T-helper 2 cell treated with Interferon-gamma antibody and Interleukin-4, amounts not matched to agents 5 μg/mL and 100 μg/mL, for 36 hours (primary cell): ENCODE measurements around the gene LRRC7.

Source experiments
- DNase-seq: peaks from one replicate; pipeline ENCODE4 v3.0.0; 2021; ENCODE audit warnings: low spot score
- H3K27ac Mint-ChIP-seq: one replicate; pipeline ENCODE4 v1.8.0; 2021; ENCODE audit warnings: mild to moderate bottlenecking, mixed read lengths
- H3K27me3 Mint-ChIP-seq: one replicate; pipeline ENCODE4 v1.8.0; 2021; ENCODE audit warnings: low read depth, mixed read lengths
- H3K36me3 Mint-ChIP-seq: one replicate; pipeline ENCODE4 v1.8.0; 2021; ENCODE audit warnings: low read depth, mixed read lengths
- H3K4me1 Mint-ChIP-seq: one replicate; pipeline ENCODE4 v1.8.0; 2021; ENCODE audit warnings: low read depth, mixed read lengths
- H3K4me3 Mint-ChIP-seq: one replicate; pipeline ENCODE4 v1.8.0; 2022; ENCODE audit warnings: mild to moderate bottlenecking, moderate library complexity, mixed read lengths
- H3K9me3 Mint-ChIP-seq: one replicate; pipeline ENCODE4 v1.8.0; 2021; ENCODE audit warnings: mixed read lengths

LRRC7 gene

GRCh38 chr1:69568421-69569174 lies 876 bp downstream of the LRRC7 start:
- Mint-ChIP-seq H3K4me3 (peak overlapping the region; percentile 68), H3K27ac (no peak overlapping the region), H3K4me1 (peaks cover 8% of the 10 kb centered on the region), H3K36me3 (no peaks in the 10 kb centered on the region), H3K27me3 (peaks cover 48% of the 10 kb centered on the region), H3K9me3 (no peaks in the 10 kb centered on the region)
- DNase-seq = no peak

DNA sequence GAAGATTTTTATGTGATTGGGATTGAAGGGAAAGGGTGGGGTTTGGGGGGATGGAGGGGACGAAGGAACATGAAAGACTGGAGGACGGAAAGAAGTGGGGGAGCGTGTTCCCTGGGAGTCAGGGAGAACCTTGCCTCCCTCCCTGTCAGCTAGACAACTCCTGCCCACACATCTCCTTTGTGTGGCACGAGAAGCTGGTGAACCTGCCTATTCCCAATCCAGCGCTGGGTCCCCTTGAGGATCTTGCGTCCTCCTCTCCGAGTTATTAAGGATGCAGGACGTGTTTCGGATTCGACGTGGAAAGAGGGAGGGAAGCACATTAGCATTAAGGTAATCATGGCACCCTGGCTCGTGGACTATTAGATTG lies 1.4 kb downstream of the LRRC7 start:
- Mint-ChIP-seq H3K4me3 (peak overlapping the region; percentile 8), H3K9me3 (no peaks in the 10 kb centered on the region), H3K27me3 (peaks cover 48% of the 10 kb centered on the region), H3K36me3 (no peaks in the 10 kb centered on the region), H3K4me1 (peaks cover 8% of the 10 kb centered on the region), H3K27ac (no peak overlapping the region)
- no peak for DNase-seq

DNA sequence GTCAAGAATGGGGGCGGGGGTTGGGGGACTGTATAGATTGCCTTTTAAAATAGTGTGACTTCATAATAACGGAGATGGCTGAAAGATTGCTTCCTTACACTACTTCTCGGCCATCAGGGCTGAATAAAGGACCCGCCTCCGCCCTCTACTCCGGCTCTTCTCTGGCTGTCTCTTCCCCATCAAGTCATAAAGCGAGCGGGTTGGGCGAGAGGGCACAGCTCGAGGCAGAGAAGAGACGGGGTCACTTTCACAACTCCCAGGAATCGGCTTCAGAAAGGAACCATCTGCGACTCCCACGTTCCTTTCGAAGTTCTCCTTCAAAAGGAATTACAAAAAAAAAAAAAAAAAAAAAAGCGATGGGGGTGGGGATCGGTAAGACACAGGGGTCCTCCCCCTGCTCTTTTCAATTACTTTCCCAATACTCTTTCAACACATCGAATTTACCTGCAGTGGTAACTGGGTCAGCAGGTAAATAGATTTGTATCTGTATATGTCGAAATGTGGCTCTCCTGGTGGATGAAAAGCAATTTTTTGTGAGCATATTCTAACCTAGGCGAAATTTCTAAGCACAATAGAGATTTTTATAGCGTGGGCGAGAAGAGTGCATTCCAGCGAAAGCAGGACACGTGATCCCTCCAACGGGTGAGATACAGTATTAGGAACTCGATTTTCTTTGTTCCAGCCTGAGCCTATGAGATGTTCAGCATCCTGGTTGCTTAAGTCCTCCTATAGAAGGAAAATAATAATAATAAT lies 2.0 kb downstream of the LRRC7 start:
- no peak overlapping the region for H3K27ac Mint-ChIP-seq
- no peaks in the 10 kb centered on the region for H3K36me3 Mint-ChIP-seq
- peaks cover 8% of the 10 kb centered on the region for H3K4me1 Mint-ChIP-seq
- no peak for DNase-seq
- peaks cover 45% of the 10 kb centered on the region for H3K27me3 Mint-ChIP-seq
- no peak overlapping the region for H3K4me3 Mint-ChIP-seq
- no peaks in the 10 kb centered on the region for H3K9me3 Mint-ChIP-seq

GRCh38 chr1:69570356-69570755 lies 2.6 kb downstream of the LRRC7 start:
- no peaks in the 10 kb centered on the region for H3K9me3 Mint-ChIP-seq
- no peak for DNase-seq
- peaks cover 45% of the 10 kb centered on the region for H3K27me3 Mint-ChIP-seq
- no peak overlapping the region for H3K4me3 Mint-ChIP-seq
- H3K4me1 Mint-ChIP-seq = peaks cover 8% of the 10 kb centered on the region
- H3K27ac Mint-ChIP-seq = no peak overlapping the region
- H3K36me3 Mint-ChIP-seq = no peaks in the 10 kb centered on the region

DNA sequence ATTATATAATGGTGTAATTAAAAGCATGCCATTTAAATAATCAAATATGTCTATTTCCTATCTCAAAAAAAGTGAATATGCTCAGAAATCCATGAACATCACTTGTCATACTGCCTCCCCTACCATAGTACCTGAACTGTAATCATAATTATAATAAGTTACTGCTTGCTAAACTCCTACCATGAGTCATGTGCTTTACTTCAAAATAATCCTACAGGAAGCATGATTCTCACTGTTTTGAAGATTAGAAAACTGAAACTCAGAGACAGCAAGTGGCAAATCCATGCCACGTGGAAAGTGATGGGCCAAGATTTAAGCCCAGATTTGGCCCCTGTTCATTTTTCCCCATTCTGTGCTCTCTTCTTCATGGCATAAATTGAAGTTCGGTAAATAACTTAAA lies 5.2 kb downstream of the LRRC7 start:
- Mint-ChIP-seq H3K4me3 (no peak overlapping the region), H3K27me3 (peaks cover 25% of the 10 kb centered on the region), H3K4me1 (peaks cover 5% of the 10 kb centered on the region), H3K36me3 (no peaks in the 10 kb centered on the region), H3K9me3 (no peaks in the 10 kb centered on the region), H3K27ac (no peak overlapping the region)
- no peak for DNase-seq

DNA sequence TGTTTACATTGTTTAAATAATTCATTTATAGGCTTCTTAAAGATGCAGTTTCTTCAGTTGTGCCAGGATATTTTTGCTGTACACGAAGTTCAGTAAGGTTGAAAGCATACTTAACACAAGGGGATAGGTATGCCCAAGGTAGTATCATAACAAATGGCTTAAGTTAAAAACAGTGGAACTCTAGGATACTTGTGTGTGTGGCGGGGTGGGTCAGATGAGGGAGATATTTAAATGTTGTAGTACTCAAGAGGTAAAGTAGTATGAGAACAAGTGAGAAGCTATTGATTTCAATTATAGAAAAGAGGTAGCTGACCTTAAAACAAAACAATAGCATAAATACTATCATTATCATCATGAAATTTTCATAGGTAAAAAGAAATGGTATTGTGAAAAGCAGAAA lies 6.2 kb downstream of the LRRC7 start:
- no peak overlapping the region for H3K4me3 Mint-ChIP-seq
- no peaks in the 10 kb centered on the region for H3K9me3 Mint-ChIP-seq
- H3K36me3 Mint-ChIP-seq = no peaks in the 10 kb centered on the region
- peaks cover 19% of the 10 kb centered on the region for H3K27me3 Mint-ChIP-seq
- no peak overlapping the region for H3K27ac Mint-ChIP-seq
- H3K4me1 Mint-ChIP-seq = peaks cover 2% of the 10 kb centered on the region
- DNase-seq = no peak

DNA sequence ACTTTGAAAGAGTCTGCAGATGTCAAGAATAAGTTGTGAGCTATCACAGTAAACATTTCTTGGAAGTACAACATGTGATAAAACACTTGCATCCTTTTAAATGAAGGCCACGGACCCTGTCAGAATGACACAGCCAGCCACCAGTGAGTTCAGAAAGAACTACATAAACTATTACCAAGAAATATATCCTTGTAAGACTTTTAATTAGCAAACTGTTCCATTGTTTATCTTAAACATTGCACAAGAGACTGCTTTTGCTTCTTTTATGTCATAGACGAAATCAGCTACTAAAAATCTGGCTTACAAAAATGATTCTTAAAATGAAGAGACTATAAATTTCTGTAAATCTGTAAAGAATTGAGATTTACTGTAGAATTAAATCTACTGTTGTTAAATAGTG lies 17.9 kb downstream of the LRRC7 start:
- Mint-ChIP-seq H3K4me1 (no peaks in the 10 kb centered on the region), H3K4me3 (no peak overlapping the region), H3K9me3 (no peaks in the 10 kb centered on the region), H3K27ac (no peak overlapping the region), H3K27me3 (no peaks in the 10 kb centered on the region), H3K36me3 (no peaks in the 10 kb centered on the region)
- no peak for DNase-seq

DNA sequence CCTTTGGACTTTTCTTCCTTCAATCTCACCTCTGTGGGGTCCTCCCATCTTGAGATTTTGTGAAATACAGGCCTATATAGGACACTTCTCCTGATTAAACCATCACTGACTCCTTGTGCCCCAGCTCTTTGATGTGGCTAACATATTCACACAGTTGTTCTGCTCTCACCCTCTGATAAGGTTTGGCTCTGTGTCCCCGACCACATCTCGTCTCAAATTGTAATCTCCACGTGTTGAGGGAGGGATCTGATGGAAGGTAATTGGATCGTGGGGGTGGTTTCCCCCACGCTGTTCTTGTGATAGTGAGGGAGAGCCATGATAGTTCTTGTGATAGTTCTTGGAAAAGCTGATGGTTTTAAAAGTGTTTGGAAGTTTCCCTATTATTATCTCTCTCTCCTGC lies 19.7 kb downstream of the LRRC7 start:
- Mint-ChIP-seq H3K27ac (no peak overlapping the region), H3K36me3 (no peaks in the 10 kb centered on the region), H3K4me3 (no peak overlapping the region), H3K4me1 (no peaks in the 10 kb centered on the region), H3K27me3 (no peaks in the 10 kb centered on the region), H3K9me3 (no peaks in the 10 kb centered on the region)
- DNase-seq = no peak

DNA sequence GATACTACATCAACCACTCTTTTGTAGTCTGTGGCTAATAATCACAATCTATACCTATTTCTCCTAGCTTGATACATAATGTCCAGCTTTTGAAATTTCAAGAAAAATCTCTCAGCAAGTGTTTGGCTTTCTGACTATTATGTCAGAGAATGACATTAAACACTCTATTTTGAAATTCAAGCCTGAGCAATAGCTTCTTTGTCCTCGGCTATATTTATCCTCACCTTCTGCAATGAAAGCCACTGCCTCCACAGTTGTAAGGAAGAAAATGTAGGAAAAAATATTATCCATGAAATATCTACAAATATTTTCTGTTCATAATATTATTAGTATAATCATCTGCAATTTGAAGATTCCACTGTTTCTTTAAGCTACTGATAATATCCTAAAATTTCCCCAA lies 22.1 kb downstream of the LRRC7 start:
- Mint-ChIP-seq H3K4me1 (no peaks in the 10 kb centered on the region), H3K27ac (no peak overlapping the region), H3K4me3 (no peak overlapping the region), H3K9me3 (no peaks in the 10 kb centered on the region), H3K27me3 (no peaks in the 10 kb centered on the region), H3K36me3 (no peaks in the 10 kb centered on the region)
- DNase-seq = no peak

DNA sequence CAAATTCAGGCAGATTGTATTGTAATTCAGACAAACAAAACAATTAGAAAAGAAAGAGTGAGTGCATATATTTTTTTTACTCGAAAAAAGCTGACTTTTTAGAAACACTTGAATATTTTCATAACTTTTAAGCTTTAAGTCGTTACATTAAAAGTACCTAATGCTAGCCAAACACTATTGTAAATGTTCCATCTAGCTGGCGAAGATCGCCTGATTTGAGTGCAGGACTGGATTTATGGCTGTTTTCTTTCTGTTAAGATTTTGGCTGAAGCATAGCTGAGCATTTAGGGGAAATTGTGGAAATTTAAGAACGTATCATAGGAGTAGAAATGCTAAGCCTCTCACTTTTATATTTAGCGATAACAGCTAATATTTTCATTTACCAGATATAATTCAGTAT lies 24.6 kb downstream of the LRRC7 start:
- DNase-seq = no peak
- Mint-ChIP-seq H3K4me3 (no peak overlapping the region), H3K4me1 (no peaks in the 10 kb centered on the region), H3K36me3 (no peaks in the 10 kb centered on the region), H3K27ac (no peak overlapping the region), H3K9me3 (no peaks in the 10 kb centered on the region), H3K27me3 (no peaks in the 10 kb centered on the region)

GRCh38 chr1:69595486-69595885 lies 27.8 kb downstream of the LRRC7 start:
- Mint-ChIP-seq H3K4me1 (no peaks in the 10 kb centered on the region), H3K27me3 (no peaks in the 10 kb centered on the region), H3K36me3 (no peaks in the 10 kb centered on the region), H3K4me3 (no peak overlapping the region), H3K27ac (no peak overlapping the region), H3K9me3 (no peaks in the 10 kb centered on the region)
- no peak for DNase-seq

- Mint-ChIP-seq H3K4me1 (no peaks in the 10 kb centered on the region), H3K4me3 (no peak overlapping the region), H3K36me3 (no peaks in the 10 kb centered on the region), H3K27me3 (no peaks in the 10 kb centered on the region), H3K9me3 (peaks cover 6% of the 10 kb centered on the region), H3K27ac (no peak overlapping the region)
- no peak for DNase-seq
Observed at GRCh38 chr1:69611316-69611715, 43.6 kb downstream of the LRRC7 start.

GRCh38 chr1:69613414-69613813 lies 45.7 kb downstream of the LRRC7 start:
- H3K4me3 Mint-ChIP-seq = no peak overlapping the region

DNA sequence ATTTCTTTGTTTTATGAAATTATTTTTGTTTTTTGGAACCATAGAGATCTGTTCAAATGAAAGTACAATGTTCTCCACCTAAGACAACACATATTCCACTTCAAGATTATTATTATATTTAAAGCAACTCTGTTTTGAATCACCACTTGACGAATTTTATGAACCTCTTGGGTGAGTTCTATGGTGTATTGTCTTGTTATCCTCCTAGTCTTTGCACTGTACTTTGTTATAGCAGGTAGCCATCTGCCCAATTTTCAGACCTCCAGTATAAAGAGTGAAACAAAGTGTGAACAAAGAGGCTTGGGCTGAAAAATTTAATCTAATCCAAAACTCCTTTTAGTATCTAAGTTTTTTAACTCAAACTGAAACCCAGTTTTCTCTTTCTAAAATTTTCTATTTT lies 71.0 kb downstream of the LRRC7 start:
- H3K4me1 Mint-ChIP-seq = no peaks in the 10 kb centered on the region
- H3K9me3 Mint-ChIP-seq = no peaks in the 10 kb centered on the region
- no peaks in the 10 kb centered on the region for H3K27me3 Mint-ChIP-seq
- no peak for DNase-seq
- no peaks in the 10 kb centered on the region for H3K36me3 Mint-ChIP-seq
- H3K4me3 Mint-ChIP-seq = no peak overlapping the region
- H3K27ac Mint-ChIP-seq = no peak overlapping the region

More at GRCh38 chr1:69613414-69613813, 45.7 kb downstream of the LRRC7 start:
- Mint-ChIP-seq H3K9me3 (no peaks in the 10 kb centered on the region), H3K36me3 (no peaks in the 10 kb centered on the region), H3K27me3 (no peaks in the 10 kb centered on the region), H3K27ac (no peak overlapping the region), H3K4me1 (no peaks in the 10 kb centered on the region)
- DNase-seq = no peak

DNA sequence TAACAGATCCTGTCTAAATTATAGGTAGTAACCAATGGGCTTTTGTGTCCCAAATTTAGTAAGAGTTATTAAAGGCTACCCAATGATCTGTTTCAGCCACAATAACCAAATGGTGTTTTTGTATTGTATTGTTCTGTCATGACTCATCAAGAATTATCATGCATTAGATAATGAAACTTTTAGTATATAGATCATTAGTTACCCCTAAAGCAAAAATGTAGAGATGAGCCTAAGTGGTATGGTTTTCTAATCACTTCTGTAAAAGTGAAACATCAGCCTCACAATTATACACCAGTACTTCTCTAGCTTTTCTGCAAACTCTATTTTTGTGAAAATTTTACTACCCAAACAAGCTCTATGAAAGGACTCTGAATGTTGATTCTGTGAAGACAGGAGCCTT lies 71.4 kb downstream of the LRRC7 start:
- no peak for DNase-seq
- Mint-ChIP-seq H3K4me1 (no peaks in the 10 kb centered on the region), H3K4me3 (no peak overlapping the region), H3K27me3 (no peaks in the 10 kb centered on the region), H3K36me3 (no peaks in the 10 kb centered on the region), H3K9me3 (no peaks in the 10 kb centered on the region), H3K27ac (no peak overlapping the region)
